Activated CD4-positive, alpha-beta T cell treated with anti-CD3 and anti-CD28 coated beads for 24 hours (primary cell): ENCODE data around the gene PIK3IP1.

Experiments used
- DNase-seq, 2 donors: peaks; one replicate each; pipeline ENCODE4 v3.0.0-alpha.2; 2020; ENCODE audit warnings: low read depth in 2 of 2

Gene PIK3IP1

GRCh38 chr22:31279327-31279669 is 13.0 kb downstream of the PIK3IP1 start:
- no peak for DNase-seq

- DNase-seq: no peak
Observed at GRCh38 chr22:31278626-31279326, 13.5 kb downstream of the PIK3IP1 start.

GRCh38 chr22:31278151-31278621 is 14.1 kb downstream of the PIK3IP1 start:
- DNase-seq: no peak

- DNase-seq: no peak
Observed at GRCh38 chr22:31277741-31278140, 14.5 kb downstream of the PIK3IP1 start.

- no peak for DNase-seq
Observed at GRCh38 chr22:31276426-31277167, 15.7 kb downstream of the PIK3IP1 start.

GRCh38 chr22:31275576-31275975 is 16.7 kb downstream of the PIK3IP1 start:
- no peak for DNase-seq

- no peak for DNase-seq
Observed at GRCh38 chr22:31275018-31275417, 17.3 kb downstream of the PIK3IP1 start.

- DNase-seq: no peak
Observed at GRCh38 chr22:31274017-31274416, 18.3 kb downstream of the PIK3IP1 start.

- DNase-seq: no peak
Observed at GRCh38 chr22:31272522-31273446, 19.5 kb downstream of the PIK3IP1 start.

- DNase-seq: no peak
Observed at GRCh38 chr22:31271485-31271884, 20.8 kb downstream of the PIK3IP1 start.

- DNase-seq: no peak
Observed at GRCh38 chr22:31271026-31271425, 21.3 kb downstream of the PIK3IP1 start.

GRCh38 chr22:31269892-31270579 is 22.3 kb downstream of the PIK3IP1 start:
- DNase-seq: no peak

- no peak for DNase-seq
Observed at GRCh38 chr22:31268281-31268680, 24.0 kb downstream of the PIK3IP1 start.

- DNase-seq: no peak
Observed at GRCh38 chr22:31263896-31264640, 28.2 kb downstream of the PIK3IP1 start.

- no peak for DNase-seq
Observed at GRCh38 chr22:31262312-31263133, 29.8 kb downstream of the PIK3IP1 start.

- no peak for DNase-seq
Observed at GRCh38 chr22:31260474-31260856, 31.8 kb downstream of the PIK3IP1 start.

GRCh38 chr22:31259798-31260473 is 32.4 kb downstream of the PIK3IP1 start:
- no peak for DNase-seq

GRCh38 chr22:31253949-31254348 is 38.3 kb downstream of the PIK3IP1 start:
- no peak for DNase-seq
